Suprapubic skin (tissue), 4 donors: Measurements from ENCODE around the gene SDHA. TPM values are rescaled to one million over a fixed set of nuclear protein-coding genes. Genes with fewer than 3 reads are reported as not detected.

Experiments used
- DNase-seq, 2 donors: peaks; one replicate each; pipeline ENCODE4 v3.0.0-alpha.2; 2019; ENCODE audit warnings: low spot score in 2 of 2
- H3K27ac ChIP-seq: fragments of 200-600 bp; sonication (generic); one replicate; pipeline ENCODE4 v1.5.1; 2019
- H3K27me3 ChIP-seq: fragments of 200-600 bp; sonication (generic); one replicate; pipeline ENCODE4 v1.5.1; 2019
- H3K36me3 ChIP-seq: fragments of 200-600 bp; sonication (generic); one replicate; pipeline ENCODE4 v1.5.1; 2019
- H3K4me1 ChIP-seq: fragments of 200-600 bp; sonication (generic); one replicate; pipeline ENCODE4 v1.5.1; 2019
- H3K4me3 ChIP-seq: fragments of 200-600 bp; sonication (generic); one replicate; pipeline ENCODE4 v1.5.1; 2019; ENCODE audit warnings: mild to moderate bottlenecking
- H3K9me3 ChIP-seq: fragments of 200-600 bp; sonication (generic); one replicate; pipeline ENCODE4 v1.5.1; 2019
- CTCF ChIP-seq, 2 donors: fragments of 200-600 bp in 1 of 2; fragments of 450-650 bp in 1 of 2; sonication (generic) in 1 of 2; IDR thresholded peaks; one replicate each; pipeline ENCODE4 v1.5.1; 2016 to 2019; ENCODE audit warnings: antibody characterized with exemption in 2 of 2, mild to moderate bottlenecking in 1 of 2, moderate library complexity in 1 of 2
- EP300 ChIP-seq: sonication (generic); formaldehyde crosslinking; IDR thresholded peaks from one replicate; pipeline ENCODE4 v1.6.1; 2017; ENCODE audit warnings: antibody characterized with exemption
- POLR2A ChIP-seq, 2 donors: fragments of 450-650 bp; IDR thresholded peaks; one replicate each; pipeline ENCODE4 v1.6.1; 2017; ENCODE audit warnings: antibody characterized with exemption in 2 of 2, mild to moderate bottlenecking in 2 of 2, moderate library complexity in 2 of 2
- POLR2AphosphoS5 ChIP-seq, 3 donors: sonication (generic); formaldehyde crosslinking; IDR thresholded peaks; one replicate each; pipeline ENCODE4 v1.6.1; 2017; ENCODE audit warnings: antibody characterized with exemption in 3 of 3
- WGBS: methylation state at CpG from one replicate; pipeline ENCODE4 v1.1.5; 2018; 5-methylcytosine and 5-hydroxymethylcytosine counted together
- total RNA-seq, 4 donors: library from RNA; depleted of rRNA; stranded (reverse); fragments of >200 nt; gene quantifications; one replicate each; pipeline ENCODE4 v1.1.0, GENCODE V29; 2016

Gene SDHA
- total RNA-seq, 4 donors from 2014 or later: 51.5 to 80.2 (median 68.7) TPM

GRCh38 chr5:181160-181559, 37.0 kb upstream of the SDHA start:
- Histone ChIP-seq H3K27ac (no peak overlapping the region), H3K4me3 (no peak overlapping the region), H3K9me3 (no peaks in the 10 kb centered on the region), H3K4me1 (no peaks in the 10 kb centered on the region), H3K36me3 (no peaks in the 10 kb centered on the region), H3K27me3 (peaks cover 8% of the 10 kb centered on the region)
- 90% methylated on average over 6 of the region's 9 CpGs for WGBS
- TF ChIP-seq EP300 (no peak), POLR2AphosphoS5 (IDR thresholded peaks at IDR 0.05) (no peak), POLR2A (IDR thresholded peaks at IDR 0.05) (no peak), CTCF (IDR thresholded peaks at IDR 0.05) (no peak)
- no peak for DNase-seq

GRCh38 chr5:181566-181965, 36.6 kb upstream of the SDHA start:
- 94% methylated on average over 5 of the region's 22 CpGs for WGBS
- no peak for TF ChIP-seq EP300
- no peak for TF ChIP-seq CTCF (IDR thresholded peaks at IDR 0.05)
- TF ChIP-seq POLR2A (IDR thresholded peaks at IDR 0.05): no peak
- no peak for TF ChIP-seq POLR2AphosphoS5 (IDR thresholded peaks at IDR 0.05)
- Histone ChIP-seq H3K36me3 (no peaks in the 10 kb centered on the region), H3K27me3 (peaks cover 8% of the 10 kb centered on the region), H3K4me1 (no peaks in the 10 kb centered on the region), H3K27ac (no peak overlapping the region), H3K9me3 (no peaks in the 10 kb centered on the region), H3K4me3 (no peak overlapping the region)
- no peak for DNase-seq

GRCh38 chr5:182126-182525, 36.0 kb upstream of the SDHA start:
- H3K4me3 ChIP-seq: no peak overlapping the region
- DNase-seq: no peak
- peaks cover 8% of the 10 kb centered on the region for H3K27me3 ChIP-seq
- H3K27ac ChIP-seq: no peak overlapping the region
- no peaks in the 10 kb centered on the region for H3K4me1 ChIP-seq
- no peaks in the 10 kb centered on the region for H3K9me3 ChIP-seq
- H3K36me3 ChIP-seq: no peaks in the 10 kb centered on the region
- TF ChIP-seq EP300: no peak
- no peak for TF ChIP-seq CTCF (IDR thresholded peaks at IDR 0.05)
- no peak for TF ChIP-seq POLR2AphosphoS5 (IDR thresholded peaks at IDR 0.05)
- no peak for TF ChIP-seq POLR2A (IDR thresholded peaks at IDR 0.05)
- WGBS: 95% methylated on average over 5 of the region's 12 CpGs

- no peak for DNase-seq
- no peak overlapping the region for H3K4me3 ChIP-seq
- no peaks in the 10 kb centered on the region for H3K36me3 ChIP-seq
- no peaks in the 10 kb centered on the region for H3K9me3 ChIP-seq
- TF ChIP-seq POLR2AphosphoS5 (IDR thresholded peaks at IDR 0.05) (no peak), POLR2A (IDR thresholded peaks at IDR 0.05) (no peak), CTCF (IDR thresholded peaks at IDR 0.05) (no peak), EP300 (no peak)
- peaks cover 6% of the 10 kb centered on the region for H3K27me3 ChIP-seq
- WGBS: 64% methylated on average over 7 of the region's 7 CpGs
- no peak overlapping the region for H3K27ac ChIP-seq
- peaks cover 9% of the 10 kb centered on the region for H3K4me1 ChIP-seq
Measured at GRCh38 chr5:184471-184870, 33.6 kb upstream of the SDHA start.

- no peak overlapping the region for H3K4me3 ChIP-seq
- H3K9me3 ChIP-seq: no peaks in the 10 kb centered on the region
- H3K27me3 ChIP-seq: peaks cover 6% of the 10 kb centered on the region
- H3K36me3 ChIP-seq: no peaks in the 10 kb centered on the region
- peaks cover 9% of the 10 kb centered on the region for H3K4me1 ChIP-seq
- no peak overlapping the region for H3K27ac ChIP-seq
- TF ChIP-seq POLR2A (IDR thresholded peaks at IDR 0.05) (no peak), POLR2AphosphoS5 (IDR thresholded peaks at IDR 0.05) (no peak), CTCF (IDR thresholded peaks at IDR 0.05) (no peak), EP300 (no peak)
- whole genome bisulfite sequencing: 79% methylated on average over 15 of the region's 21 CpGs
- DNase-seq: no peak
Measured at GRCh38 chr5:185095-186070, 32.7 kb upstream of the SDHA start.
